HEK293 (cell line): ENCODE measurements around the gene SLC35C1.

Experiments
- ATF2 ChIP-seq: fragments of 450-650 bp; formaldehyde crosslinking; IDR thresholded peaks from 2 replicates; pipeline ENCODE4 v1.5.1; 2016; ENCODE audit warnings: missing biosample characterization, missing genetic modification characterization, low read depth
- GFI1B ChIP-seq: fragments of 450-650 bp; formaldehyde crosslinking; IDR thresholded peaks from 2 replicates; pipeline ENCODE4 v1.5.1; 2016; ENCODE audit warnings: missing biosample characterization, missing genetic modification characterization
- GLI2 ChIP-seq: fragments of 450-650 bp; formaldehyde crosslinking; IDR thresholded peaks from 2 replicates; pipeline ENCODE4; 2017; ENCODE audit warnings: missing biosample characterization, missing genetic modification characterization, low read depth, borderline replicate concordance
- GLIS2 ChIP-seq: fragments of 450-650 bp; formaldehyde crosslinking; IDR thresholded peaks from 2 replicates; pipeline ENCODE4 v1.5.1; 2016; ENCODE audit warnings: missing biosample characterization, missing genetic modification characterization
- IKZF3 ChIP-seq: fragments of 450-650 bp; IDR thresholded peaks from 2 replicates; pipeline ENCODE4 v1.5.0; 2018; ENCODE audit warnings: missing biosample characterization, mild to moderate bottlenecking, missing genetic modification characterization, moderate library complexity
- ZBTB7A ChIP-seq: fragments of 450-650 bp; formaldehyde crosslinking; IDR thresholded peaks from 2 replicates; pipeline ENCODE4 v1.5.1; 2016; ENCODE audit warnings: low read depth, missing biosample characterization, missing genetic modification characterization
- ZBTB8A ChIP-seq: fragments of 450-650 bp; formaldehyde crosslinking; IDR thresholded peaks from 2 replicates; pipeline ENCODE4 v1.5.1; 2016; ENCODE audit warnings: missing biosample characterization, missing genetic modification characterization
- ZFP37 ChIP-seq: fragments of 450-650 bp; formaldehyde crosslinking; IDR thresholded peaks from 2 replicates; pipeline ENCODE4 v1.5.1; 2016; ENCODE audit warnings: missing biosample characterization, missing genetic modification characterization
- ZFP41 ChIP-seq: fragments of 450-650 bp; formaldehyde crosslinking; IDR thresholded peaks from 2 replicates; pipeline ENCODE4 v1.5.1; 2016; ENCODE audit warnings: missing biosample characterization, missing genetic modification characterization, borderline replicate concordance
- ZNF112 ChIP-seq: fragments of 450-650 bp; formaldehyde crosslinking; IDR thresholded peaks from 2 replicates; pipeline ENCODE4 v1.5.0; 2017; ENCODE audit warnings: missing biosample characterization, missing genetic modification characterization
- ZNF148 ChIP-seq: fragments of 450-650 bp; formaldehyde crosslinking; IDR thresholded peaks from 2 replicates; pipeline ENCODE4 v1.5.0; 2017; ENCODE audit warnings: missing biosample characterization, missing genetic modification characterization, borderline replicate concordance
- ZNF214 ChIP-seq: fragments of 450-650 bp; formaldehyde crosslinking; IDR thresholded peaks from 2 replicates; pipeline ENCODE4 v1.5.1; 2017; ENCODE audit warnings: missing biosample characterization, mild to moderate bottlenecking, missing genetic modification characterization, borderline replicate concordance
- ZNF221 ChIP-seq: fragments of 450-650 bp; formaldehyde crosslinking; IDR thresholded peaks from 2 replicates; pipeline ENCODE4 v1.5.1; 2017; ENCODE audit warnings: missing biosample characterization, missing genetic modification characterization, borderline replicate concordance
- ZNF26 ChIP-seq: fragments of 450-650 bp; formaldehyde crosslinking; IDR thresholded peaks from 2 replicates; pipeline ENCODE4 v1.5.1; 2016; ENCODE audit warnings: missing biosample characterization, missing genetic modification characterization
- ZNF341 ChIP-seq: fragments of 450-650 bp; formaldehyde crosslinking; IDR thresholded peaks from 2 replicates; pipeline ENCODE4; 2016; ENCODE audit warnings: low read depth, missing biosample characterization, missing genetic modification characterization
- ZNF473 ChIP-seq: fragments of 450-650 bp; formaldehyde crosslinking; IDR thresholded peaks from 2 replicates; pipeline ENCODE4 v1.5.1; 2017; ENCODE audit warnings: missing biosample characterization, missing genetic modification characterization
- ZNF501 ChIP-seq: fragments of 450-650 bp; formaldehyde crosslinking; IDR thresholded peaks from 2 replicates; pipeline ENCODE4 v1.5.1; 2016; ENCODE audit warnings: missing biosample characterization, missing genetic modification characterization
- ZNF549 ChIP-seq: fragments of 450-650 bp; IDR thresholded peaks from 2 replicates; pipeline ENCODE4 v1.5.1; 2018; ENCODE audit warnings: missing biosample characterization, missing genetic modification characterization, mild to moderate bottlenecking, inconsistent platforms, moderate library complexity
- ZXDB ChIP-seq: fragments of 450-650 bp; formaldehyde crosslinking; IDR thresholded peaks from 2 replicates; pipeline ENCODE4 v1.5.1; 2016; ENCODE audit warnings: missing biosample characterization, missing genetic modification characterization
- TF ChIP-seq, protein P1 (sequence below): fragments of 450-650 bp; formaldehyde crosslinking; IDR thresholded peaks from 2 replicates; pipeline ENCODE4 v1.5.1; 2016; ENCODE audit warnings: missing biosample characterization, missing genetic modification characterization
- TF ChIP-seq, protein P2 (sequence below): fragments of 450-650 bp; formaldehyde crosslinking; IDR thresholded peaks from 2 replicates; pipeline ENCODE4 v1.5.1; 2016; ENCODE audit warnings: missing biosample characterization, missing genetic modification characterization, borderline replicate concordance
- TF ChIP-seq, protein P3 (sequence below): fragments of 450-650 bp; formaldehyde crosslinking; IDR thresholded peaks from 2 replicates; pipeline ENCODE4 v1.5.1; 2016; ENCODE audit warnings: missing biosample characterization, missing genetic modification characterization, borderline replicate concordance

SLC35C1 gene

GRCh38 chr11:45803971-45804760 lies 783 bp upstream of the SLC35C1 start (continued):
- TF ChIP-seq ZNF148 (no peak), ZBTB8A (tag by site-specific recombination) (peak; percentile 46), ZXDB (tag by site-specific recombination) (0 out of 2 replicates have a peak, but pooled peaks have one; percentile 36), ZNF549 (tag by site-specific recombination) (no peak), ZNF221 (tag by site-specific recombination) (no peak), ZNF501 (tag by site-specific recombination) (no peak), ZBTB7A (tag by site-specific recombination) (no peak), ZFP37 (tag by site-specific recombination) (no peak), ZNF214 (tag by site-specific recombination) (no peak), ZNF473 (no peak), ZNF112 (no peak), ZNF341 (tag by site-specific recombination) (peak; percentile 59), ZFP41 (no peak), GLIS2 (tag by site-specific recombination) (peak; percentile 73), GLI2 (no peak), IKZF3 (peak; percentile 82), GFI1B (tag by site-specific recombination) (no peak), ZNF26 (no peak), ATF2 (tag by site-specific recombination) (no peak)
- TF ChIP-seq, protein P1, sequence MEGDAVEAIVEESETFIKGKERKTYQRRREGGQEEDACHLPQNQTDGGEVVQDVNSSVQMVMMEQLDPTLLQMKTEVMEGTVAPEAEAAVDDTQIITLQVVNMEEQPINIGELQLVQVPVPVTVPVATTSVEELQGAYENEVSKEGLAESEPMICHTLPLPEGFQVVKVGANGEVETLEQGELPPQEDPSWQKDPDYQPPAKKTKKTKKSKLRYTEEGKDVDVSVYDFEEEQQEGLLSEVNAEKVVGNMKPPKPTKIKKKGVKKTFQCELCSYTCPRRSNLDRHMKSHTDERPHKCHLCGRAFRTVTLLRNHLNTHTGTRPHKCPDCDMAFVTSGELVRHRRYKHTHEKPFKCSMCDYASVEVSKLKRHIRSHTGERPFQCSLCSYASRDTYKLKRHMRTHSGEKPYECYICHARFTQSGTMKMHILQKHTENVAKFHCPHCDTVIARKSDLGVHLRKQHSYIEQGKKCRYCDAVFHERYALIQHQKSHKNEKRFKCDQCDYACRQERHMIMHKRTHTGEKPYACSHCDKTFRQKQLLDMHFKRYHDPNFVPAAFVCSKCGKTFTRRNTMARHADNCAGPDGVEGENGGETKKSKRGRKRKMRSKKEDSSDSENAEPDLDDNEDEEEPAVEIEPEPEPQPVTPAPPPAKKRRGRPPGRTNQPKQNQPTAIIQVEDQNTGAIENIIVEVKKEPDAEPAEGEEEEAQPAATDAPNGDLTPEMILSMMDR (tag by site-specific recombination): no peak
- TF ChIP-seq, protein P2, sequence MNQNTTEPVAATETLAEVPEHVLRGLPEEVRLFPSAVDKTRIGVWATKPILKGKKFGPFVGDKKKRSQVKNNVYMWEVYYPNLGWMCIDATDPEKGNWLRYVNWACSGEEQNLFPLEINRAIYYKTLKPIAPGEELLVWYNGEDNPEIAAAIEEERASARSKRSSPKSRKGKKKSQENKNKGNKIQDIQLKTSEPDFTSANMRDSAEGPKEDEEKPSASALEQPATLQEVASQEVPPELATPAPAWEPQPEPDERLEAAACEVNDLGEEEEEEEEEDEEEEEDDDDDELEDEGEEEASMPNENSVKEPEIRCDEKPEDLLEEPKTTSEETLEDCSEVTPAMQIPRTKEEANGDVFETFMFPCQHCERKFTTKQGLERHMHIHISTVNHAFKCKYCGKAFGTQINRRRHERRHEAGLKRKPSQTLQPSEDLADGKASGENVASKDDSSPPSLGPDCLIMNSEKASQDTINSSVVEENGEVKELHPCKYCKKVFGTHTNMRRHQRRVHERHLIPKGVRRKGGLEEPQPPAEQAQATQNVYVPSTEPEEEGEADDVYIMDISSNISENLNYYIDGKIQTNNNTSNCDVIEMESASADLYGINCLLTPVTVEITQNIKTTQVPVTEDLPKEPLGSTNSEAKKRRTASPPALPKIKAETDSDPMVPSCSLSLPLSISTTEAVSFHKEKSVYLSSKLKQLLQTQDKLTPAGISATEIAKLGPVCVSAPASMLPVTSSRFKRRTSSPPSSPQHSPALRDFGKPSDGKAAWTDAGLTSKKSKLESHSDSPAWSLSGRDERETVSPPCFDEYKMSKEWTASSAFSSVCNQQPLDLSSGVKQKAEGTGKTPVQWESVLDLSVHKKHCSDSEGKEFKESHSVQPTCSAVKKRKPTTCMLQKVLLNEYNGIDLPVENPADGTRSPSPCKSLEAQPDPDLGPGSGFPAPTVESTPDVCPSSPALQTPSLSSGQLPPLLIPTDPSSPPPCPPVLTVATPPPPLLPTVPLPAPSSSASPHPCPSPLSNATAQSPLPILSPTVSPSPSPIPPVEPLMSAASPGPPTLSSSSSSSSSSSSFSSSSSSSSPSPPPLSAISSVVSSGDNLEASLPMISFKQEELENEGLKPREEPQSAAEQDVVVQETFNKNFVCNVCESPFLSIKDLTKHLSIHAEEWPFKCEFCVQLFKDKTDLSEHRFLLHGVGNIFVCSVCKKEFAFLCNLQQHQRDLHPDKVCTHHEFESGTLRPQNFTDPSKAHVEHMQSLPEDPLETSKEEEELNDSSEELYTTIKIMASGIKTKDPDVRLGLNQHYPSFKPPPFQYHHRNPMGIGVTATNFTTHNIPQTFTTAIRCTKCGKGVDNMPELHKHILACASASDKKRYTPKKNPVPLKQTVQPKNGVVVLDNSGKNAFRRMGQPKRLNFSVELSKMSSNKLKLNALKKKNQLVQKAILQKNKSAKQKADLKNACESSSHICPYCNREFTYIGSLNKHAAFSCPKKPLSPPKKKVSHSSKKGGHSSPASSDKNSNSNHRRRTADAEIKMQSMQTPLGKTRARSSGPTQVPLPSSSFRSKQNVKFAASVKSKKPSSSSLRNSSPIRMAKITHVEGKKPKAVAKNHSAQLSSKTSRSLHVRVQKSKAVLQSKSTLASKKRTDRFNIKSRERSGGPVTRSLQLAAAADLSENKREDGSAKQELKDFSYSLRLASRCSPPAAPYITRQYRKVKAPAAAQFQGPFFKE (tag by site-specific recombination): no peak
- TF ChIP-seq, protein P3, sequence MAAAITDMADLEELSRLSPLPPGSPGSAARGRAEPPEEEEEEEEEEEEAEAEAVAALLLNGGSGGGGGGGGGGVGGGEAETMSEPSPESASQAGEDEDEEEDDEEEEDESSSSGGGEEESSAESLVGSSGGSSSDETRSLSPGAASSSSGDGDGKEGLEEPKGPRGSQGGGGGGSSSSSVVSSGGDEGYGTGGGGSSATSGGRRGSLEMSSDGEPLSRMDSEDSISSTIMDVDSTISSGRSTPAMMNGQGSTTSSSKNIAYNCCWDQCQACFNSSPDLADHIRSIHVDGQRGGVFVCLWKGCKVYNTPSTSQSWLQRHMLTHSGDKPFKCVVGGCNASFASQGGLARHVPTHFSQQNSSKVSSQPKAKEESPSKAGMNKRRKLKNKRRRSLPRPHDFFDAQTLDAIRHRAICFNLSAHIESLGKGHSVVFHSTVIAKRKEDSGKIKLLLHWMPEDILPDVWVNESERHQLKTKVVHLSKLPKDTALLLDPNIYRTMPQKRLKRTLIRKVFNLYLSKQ (tag by site-specific recombination): no peak
